HG03103 (cell line): Measurements from ENCODE around the gene CELF2.
A peak's percentile ranks its signal among the peaks of the same experiment; 100 is the strongest.

Source experiments
- ATAC-seq: cut with Tn5 transposase; IDR thresholded peaks from one replicate; pipeline ENCODE4 v1.9.1; 2021; ENCODE audit warnings: low read depth; ENCODE audit not compliant: unreplicated experiment

CELF2 gene

DNA sequence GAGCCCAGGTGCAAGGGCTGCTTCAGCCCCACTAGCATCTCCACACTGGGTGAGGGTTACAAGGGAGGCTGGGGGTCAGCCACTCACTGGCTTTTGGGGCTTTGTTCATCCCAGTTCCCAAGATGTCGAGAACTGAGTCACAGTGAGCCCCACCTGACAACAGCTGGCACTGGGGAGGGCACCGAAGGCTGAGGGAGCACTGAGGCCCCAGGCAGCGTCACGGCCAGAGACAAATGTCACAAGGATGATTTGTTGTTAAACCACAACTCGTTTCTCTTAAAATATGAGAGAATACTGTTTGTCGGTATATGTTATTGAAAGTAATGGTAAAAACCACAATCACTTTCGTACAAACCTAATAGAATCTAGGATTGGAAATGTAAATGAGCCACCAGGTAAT, 219.9 kb downstream of the CELF2 start:
- ATAC-seq, result no peak

DNA sequence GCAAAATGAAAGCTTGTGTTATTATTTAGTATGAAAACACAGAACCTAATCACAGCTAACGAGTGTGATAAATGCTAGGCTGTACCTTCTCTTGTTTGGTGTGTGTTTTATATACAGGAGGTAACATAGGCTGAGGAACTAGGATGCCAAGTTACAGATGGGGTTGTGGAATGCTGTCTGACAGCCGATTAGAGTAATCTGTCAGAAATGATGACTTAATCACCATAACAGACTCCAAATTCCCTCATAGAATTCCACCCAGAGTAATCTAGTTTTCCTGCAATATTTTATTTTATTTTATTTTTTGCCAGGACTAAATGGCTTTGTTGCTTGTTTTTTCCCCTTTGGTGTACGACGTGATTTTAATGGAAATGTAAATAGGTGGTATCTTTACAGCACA, 221.2 kb downstream of the CELF2 start:
- ATAC-seq, result no peak

DNA sequence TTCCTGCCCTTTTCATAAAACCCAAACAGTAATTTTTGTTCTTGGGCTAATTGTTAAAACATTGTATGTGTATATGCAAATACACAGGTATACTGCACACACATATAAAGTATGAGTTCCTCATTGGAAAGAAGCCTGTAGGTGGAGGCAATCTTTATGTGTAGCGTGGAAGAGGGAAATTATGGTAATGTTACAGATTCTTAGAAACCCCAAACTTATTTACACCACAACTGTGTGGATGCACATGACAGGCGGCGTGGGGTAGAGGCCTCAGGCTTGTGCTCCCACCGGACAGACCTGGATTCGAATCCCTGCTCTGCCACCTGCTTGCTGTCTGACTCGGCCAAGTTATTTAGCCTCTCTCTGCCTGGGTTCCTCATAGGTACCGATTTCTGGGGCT, 223.0 kb downstream of the CELF2 start:
- ATAC-seq, result no peak

DNA sequence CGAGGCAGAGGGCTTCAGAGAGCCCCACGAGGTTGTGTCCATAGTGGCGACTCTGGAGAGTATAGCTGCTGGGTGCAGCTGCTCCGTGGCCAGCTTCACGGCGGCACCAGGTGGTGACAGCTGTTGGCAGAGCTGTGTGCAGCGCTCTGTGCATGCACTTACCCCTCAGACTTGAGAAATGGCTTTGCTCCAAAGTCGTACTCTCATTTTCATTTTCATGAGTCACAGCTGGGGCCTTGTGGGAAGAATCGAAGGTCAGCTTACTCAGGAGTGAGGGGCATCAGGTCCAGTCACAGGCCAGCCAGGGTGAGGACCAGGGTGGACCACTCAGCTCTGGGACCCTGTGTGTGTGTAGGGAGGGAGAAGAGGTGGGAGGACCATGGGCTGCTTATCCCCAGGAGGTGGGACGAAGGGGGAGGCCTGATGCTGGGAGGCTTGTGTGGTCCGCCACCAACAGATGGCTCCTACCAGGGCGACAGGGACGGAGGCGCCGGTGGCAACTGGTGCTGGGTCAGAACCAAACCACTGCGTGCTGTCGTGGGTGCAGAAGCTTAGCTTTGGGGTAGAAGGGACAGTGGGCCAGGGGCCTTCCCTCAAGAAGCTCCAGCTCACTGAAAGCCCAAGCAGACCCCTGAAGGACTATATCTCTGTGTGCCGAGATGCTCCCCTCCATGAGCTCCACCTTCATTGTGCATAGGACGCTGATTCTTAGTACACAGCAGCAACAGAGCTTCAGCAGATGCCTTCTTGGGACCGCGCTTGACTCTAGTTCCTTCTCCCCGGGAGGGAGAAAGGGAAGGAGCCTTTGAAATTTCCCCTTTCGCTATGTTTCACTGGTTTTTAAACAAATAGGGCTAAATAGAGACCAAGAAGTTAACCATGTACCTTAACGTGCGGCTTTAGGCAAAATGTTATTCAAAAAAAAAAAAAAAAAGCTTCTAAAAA, 225.0 kb downstream of the CELF2 start:
- peak; percentile 44 for ATAC-seq

DNA sequence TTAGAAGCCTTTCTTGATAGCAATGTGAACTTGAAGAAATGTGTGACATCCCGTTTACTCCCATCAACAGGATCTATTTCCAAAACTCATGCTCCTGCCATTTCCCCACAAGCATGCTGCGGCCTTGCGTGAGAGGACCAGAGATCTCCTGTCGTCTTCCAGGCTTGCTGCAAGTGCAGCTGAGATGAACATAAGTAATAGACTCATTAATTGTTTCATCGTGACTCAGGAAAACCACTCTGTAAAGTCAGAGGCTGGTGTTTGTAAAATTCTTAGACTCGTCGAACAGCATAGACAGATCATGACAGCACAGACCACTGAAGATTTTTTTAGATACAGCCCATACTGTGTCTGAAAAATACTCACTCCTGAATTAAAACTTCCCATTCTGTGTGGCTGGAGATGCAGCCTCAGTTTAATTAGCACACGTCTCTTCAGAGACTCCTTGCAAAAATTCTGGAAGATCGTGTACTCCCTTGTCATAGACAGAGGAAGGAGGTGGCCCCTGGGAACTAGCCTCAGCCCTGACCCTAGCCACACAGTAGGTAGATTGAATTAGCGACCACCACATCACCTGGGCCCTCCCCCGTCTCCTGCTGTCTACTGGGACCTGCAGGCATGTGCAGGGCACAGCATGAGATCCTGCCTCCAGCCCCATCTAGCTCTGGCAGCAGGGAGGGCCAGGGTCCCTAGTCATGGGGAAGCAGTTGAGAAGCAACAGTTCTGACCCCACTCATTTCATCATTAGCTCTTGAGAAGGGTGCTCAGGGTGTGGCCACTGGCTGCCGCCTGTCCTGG, 226.0 kb downstream of the CELF2 start:
- ATAC-seq, result no peak

DNA sequence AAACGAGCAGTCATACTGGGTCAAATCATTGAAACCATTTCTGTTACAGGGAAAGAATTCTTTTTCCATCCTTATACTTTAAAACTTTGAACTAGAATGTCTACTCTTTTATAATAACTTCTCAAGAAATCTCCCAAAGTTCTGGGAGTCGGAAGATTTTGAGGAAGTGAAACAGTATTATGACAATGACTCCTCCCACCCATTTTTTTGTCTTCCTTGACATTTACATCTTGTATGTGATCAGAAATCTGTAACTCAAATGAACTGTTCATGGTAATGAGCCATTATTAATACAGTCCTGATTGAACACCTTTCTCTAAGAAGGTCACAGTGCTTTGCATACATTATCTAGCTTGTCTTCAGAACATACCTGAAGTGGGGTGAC, 227.4 kb downstream of the CELF2 start:
- no peak for ATAC-seq

DNA sequence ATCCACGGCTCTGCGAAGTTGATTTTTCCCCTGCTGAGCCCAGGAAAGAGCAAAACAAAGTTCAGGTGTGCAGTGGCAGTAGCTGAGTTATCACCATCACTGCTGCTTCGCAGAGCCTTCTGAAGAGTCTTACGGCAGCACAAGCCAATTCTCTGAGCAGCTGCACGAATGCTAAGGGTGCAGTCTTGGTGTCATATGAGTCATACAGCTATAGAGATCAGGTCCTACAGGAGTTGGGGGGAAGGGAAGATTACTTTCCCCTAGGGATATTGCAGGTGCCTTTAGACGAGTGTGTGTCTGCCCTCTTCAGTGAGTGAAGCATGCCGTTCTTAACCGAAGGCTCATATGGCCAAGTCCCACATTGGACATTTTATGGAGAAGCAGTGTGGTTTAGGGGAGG, 227.8 kb downstream of the CELF2 start:
- ATAC-seq, result peak; percentile 47

DNA sequence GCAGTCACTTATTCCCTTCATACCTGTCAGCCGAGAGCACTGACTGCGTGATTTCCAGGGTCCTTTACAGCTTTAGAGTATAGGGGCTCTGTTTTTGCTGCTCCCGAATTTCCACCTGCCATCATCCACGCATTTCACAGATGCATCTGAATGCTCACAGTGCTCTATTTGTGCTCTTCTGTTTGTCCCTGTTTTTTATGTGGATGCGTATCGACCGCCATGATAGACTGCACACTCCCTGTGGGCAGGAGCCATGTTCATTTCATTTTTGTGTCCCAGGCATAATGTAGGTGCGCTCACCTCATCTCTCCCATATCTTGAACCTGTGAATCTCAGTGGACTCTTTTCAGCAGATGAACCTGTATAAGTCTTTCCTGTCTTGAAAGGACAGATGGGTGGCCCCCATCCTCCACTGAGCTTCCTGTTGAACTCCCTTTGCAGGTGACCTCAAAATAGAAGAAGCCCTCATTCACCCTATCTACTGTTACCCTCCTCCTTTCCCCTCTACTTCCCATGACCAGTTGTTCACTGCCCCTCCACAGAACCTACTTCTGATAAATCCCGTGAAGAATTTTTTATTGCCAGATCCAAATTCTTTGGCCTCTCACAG, 228.4 kb downstream of the CELF2 start:
- ATAC-seq, result no peak

DNA sequence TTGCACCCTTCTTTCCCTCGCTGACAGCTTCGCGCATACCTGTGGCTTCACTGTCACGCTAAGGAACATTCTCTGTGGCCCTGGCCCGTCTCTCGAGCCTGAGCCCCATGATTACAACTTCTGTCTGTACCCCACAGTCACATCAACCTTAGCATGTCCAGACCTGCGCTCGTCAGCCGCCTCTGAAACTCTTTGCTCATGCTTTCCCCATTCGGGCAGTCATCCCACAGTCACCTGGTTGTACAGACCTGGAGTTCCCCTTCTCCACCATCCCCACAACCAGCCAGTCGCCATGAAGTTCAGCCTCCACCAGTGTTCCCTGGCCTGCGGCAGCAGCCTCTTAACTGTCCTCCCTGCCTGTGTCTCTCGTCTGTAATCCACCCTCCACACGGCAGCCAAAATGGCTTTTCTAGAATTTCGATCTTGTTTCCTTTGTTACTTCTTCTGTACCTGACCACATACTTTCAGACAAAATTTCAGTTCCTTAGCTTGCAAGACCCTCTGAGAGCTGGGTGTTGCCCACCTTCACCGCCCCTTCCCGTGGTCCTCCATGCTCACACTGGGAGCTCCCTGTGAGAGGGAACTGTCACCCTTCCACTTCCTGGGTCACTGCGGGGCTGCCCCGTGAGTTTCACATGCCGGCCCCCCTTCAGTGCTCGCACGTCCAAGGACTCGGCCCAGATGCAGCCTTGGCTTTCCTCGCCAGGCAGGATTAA, 229.2 kb downstream of the CELF2 start:
- no peak for ATAC-seq

DNA sequence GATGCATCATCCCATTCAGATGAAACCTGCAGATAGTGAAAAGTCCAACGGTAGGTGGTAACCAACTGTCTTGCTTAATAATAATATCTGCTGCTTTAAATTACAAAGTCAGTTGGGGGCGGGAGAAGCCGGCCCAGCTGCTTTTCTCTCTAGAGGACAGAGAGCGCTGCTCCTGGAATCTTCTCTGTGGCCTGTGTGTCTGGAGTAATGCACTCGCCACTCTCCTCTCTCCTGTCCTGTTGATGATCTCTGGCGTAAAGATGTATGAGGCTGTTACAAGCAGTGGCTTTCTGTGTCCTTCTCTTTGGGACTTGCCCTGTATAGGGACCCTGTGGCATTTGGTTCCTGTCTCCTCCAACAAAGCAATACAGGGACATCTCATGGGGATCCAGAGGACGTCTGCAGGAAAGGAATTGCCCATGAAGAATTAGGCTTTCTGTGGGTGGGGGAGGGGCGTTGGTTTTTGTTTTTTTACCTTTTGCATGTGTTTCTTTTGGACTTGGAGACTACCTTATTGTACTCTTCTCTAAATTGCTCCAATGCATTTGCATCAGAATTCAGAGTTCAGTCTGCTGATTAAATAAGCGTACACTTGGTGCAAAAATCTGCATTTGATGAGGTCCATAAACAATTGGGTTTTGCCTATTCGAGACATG, 231.6 kb downstream of the CELF2 start:
- ATAC-seq, result no peak

DNA sequence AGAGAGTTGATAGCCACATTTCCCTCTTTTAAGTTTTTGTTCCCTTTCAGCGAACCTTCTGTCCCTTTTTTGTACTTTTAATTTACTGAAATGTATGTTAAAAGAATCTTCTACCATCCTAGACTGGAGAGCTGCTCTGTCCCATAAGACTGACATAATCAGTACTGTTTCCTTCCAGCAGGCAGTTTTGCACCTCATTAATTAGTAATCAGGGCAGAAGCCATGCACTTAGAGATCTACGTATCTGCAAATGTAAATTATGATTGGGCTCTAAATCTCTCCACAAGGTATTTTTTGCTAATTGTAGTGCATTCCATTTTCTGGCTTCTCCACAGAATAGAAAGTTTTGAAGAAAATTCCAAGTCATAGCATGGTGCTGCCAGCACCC, 232.1 kb downstream of the CELF2 start:
- ATAC-seq, result no peak

DNA sequence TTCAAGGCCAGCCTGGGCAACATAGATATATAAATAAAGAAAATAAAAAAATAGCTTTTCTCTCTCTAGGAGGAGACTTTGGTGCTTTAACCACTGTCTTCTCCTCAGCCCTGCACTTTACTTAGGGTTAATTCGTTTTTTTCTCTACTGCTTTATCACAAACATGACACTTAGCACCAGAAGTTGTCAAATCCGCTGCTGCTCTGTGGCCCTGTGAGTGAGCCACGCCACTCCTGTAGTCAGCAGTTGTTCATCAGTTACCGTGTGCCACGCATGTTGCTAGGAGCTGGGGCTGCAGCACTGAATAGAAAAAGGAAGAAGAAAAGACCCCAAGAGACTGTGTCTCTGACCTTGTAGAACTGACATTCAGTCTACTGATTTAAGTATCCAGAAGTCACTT, 232.6 kb downstream of the CELF2 start:
- ATAC-seq, result no peak

DNA sequence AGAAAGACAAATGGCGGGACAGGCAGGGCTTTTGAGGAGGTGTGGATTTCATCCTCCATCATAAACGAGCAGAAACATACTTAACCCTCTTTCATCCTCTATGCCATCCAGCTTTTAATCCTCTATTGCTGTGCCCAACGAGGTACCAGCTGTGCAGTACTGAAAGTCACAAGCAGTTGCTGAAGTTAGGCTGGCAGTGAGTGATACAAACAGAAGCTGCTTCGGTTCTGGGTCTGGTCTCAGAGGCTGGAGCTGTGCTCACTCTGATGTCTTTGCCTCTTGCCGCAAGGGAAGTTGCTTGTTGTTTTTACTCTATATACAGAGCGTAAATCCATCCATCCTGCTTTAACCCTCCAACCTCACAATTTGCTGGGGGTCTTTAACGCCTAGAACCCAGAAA, 235.2 kb downstream of the CELF2 start:
- no peak for ATAC-seq

DNA sequence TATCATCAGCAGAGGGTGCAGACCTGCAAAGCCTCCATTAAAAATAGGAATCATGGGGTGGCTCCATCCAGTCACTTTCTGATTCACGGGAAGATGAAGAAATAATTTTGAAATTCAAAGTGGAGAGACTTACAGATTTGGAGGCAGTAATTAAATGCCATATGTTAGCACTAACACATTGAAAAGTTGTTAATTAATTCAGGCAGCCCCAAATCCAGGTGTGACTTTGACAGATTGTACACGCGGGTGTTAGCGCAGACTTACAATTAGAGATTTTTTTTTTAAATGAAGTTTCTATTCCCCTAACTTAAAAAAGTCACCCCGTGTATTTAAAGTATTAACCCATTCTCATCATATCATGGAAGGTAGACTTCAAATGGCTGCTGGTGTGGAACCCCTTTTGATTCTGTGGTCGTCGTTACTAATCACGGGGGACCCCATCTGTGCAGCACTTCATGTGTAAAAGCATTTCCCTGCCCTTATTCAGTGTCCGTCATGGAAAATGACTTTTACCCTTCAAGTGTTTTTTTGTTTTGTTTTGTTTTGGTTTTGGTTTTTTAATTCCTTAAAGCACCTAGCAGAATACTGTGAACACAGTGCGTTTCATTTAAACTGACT, 235.8 kb downstream of the CELF2 start:
- no peak for ATAC-seq

DNA sequence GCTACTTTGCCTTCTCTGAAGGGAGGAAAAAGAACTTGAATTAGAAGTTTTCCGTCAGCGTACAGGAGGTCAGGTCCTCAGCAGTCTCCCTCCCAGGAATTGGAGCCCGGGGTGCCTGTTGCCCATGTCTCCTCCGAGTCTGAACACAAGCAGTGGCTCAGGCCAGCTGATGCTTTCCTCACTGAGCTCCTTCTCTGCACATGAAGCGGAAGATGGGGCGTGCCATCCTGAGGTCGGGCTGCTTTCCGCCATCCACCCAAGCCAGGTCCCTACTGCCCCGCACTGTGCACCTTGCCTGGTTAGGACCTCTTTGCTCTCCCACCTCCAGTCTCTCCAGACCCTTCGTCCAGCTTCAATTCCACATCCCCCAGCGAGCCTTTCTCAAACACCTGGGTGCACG, 237.5 kb downstream of the CELF2 start:
- ATAC-seq, result no peak

DNA sequence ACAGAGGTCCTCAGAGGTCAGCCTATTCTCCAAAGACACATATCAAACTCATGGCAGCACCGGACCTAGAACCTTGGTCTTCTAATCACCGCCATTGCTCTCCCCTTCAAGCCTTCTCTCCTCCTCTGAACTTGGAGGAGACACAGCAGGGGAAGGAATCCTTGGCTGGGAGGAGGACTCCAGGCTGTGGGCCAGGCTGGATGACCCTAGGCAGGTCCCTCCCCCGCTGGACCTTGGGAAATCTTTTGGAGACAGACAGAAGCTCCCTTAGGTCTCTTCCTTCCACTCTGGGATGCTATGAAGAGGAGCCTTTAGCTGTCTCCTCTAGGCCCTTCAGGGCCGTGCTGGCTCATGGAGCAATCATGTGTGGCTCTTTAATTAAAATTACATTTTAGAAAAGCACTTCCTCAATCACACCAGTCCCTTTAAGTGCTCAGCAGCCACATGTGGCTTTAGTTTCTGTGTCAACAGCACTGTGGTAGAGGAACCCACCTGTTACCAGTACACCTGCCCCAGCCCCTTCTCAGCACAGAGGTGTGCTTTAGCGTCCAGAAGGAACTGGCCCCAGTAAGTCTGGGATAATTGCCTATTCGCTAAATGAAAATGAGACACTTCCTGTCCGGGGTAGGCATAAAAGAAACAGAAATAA, 238.2 kb downstream of the CELF2 start:
- peak; percentile 65 for ATAC-seq

DNA sequence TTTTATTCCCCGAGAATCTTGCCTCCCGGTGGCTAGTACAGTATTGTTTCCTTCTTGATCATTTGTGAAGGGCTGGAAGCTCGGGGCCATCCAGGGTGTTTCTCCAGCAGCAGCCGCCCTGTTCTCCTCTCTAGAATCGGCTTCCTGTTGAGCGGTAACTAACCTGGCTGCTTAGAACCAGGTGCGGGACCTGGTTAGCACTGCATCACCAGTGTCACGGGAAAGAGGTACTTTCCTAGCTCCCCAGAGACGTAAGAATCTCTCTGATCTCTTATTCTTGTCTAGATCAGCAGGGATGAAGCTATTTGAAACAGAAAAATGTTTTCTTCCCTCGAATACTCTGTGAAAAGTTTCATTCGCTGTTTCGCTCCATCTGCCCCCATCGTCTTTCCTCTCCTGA, 239.2 kb downstream of the CELF2 start:
- no peak for ATAC-seq

DNA sequence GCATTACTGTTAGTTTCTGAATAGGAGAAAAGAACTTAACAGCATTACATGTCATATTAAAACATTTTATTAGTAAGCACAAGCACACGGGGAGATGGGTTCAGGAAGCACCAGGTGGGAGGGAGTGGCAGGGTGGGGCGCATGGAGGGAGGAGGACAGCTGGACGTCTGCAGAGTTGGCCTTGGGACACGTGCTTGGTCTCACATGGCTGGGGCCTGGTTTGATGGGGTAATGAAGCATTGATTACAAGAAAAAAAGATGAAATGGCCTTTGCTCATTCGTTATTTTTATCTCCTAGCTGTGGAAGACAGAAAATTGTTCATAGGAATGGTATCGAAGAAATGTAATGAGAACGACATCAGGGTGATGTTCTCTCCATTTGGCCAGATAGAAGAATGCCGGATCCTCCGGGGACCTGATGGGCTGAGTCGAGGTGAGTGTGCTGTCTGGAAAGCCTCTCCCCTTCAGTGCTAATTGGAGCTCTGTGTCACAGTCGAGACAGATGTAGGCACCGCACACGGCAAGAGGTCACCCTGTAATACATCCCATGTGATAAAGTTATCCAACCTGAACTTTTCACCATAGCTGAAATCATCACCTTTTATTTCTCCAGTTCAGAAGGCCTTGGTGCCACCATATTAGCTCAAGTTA, 239.9 kb downstream of the CELF2 start:
- ATAC-seq, result no peak

DNA sequence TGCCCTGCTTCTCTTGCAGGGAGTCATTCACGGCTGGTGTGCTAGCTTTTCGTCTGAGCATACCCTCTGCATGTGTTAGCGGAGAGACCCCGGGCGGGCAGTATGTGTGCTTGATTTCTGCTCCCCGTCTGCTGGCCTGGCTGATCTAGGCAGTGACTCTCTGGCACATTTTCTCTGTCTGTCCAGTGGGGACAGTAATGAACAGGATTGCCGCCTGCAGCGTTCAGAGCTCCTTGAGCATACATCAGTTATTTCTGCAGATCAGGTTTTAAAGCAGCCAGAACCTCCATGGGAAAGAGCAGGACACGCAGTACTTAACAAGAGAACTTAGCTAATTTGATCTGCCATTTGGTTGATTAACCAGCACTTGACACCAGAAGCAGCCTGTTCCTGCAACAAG, 242.5 kb downstream of the CELF2 start:
- no peak for ATAC-seq
